Endothelial cell of umbilical vein (primary cell): ENCODE measurements around the gene GCNT2.

Experiments
- CTCF ChIP-seq, 2 donors: IDR thresholded peaks; 1 replicate in 1 of 2; 2 replicates in 1 of 2; pipeline ENCODE4 v1.5.1; 2011; ENCODE audit warnings: low read length in 2 of 2, mild to moderate bottlenecking in 2 of 2, moderate library complexity in 2 of 2, control low read depth in 1 of 2, inconsistent platforms in 1 of 2, low read depth in 1 of 2; ENCODE audit not compliant: insufficient read depth in 1 of 2; ENCODE audit errors: extremely low read depth in 1 of 2
- EZH2 ChIP-seq: IDR thresholded peaks from 2 replicates; pipeline ENCODE4 v1.6.1; 2012; ENCODE audit warnings: borderline replicate concordance, low read depth, mild to moderate bottlenecking, moderate library complexity, low read length, inconsistent platforms; ENCODE audit not compliant: severe bottlenecking
- FOS ChIP-seq: IDR thresholded peaks from 2 replicates; pipeline ENCODE4 v1.6.1; 2011; ENCODE audit warnings: mild to moderate bottlenecking, low read length, moderate library complexity, borderline replicate concordance; ENCODE audit not compliant: insufficient read depth
- POLR2AphosphoS5 ChIP-seq: IDR thresholded peaks from 2 replicates; pipeline ENCODE4 v1.6.1; 2012; ENCODE audit warnings: low read depth, mild to moderate bottlenecking, control low read depth, low read length, moderate library complexity; ENCODE audit not compliant: insufficient read depth

- TF ChIP-seq CTCF (IDR thresholded peaks at IDR 0.05; ENCODE audit: extremely low read depth in 1 of 2, insufficient read depth in 1 of 2, low read depth in 1 of 2, low read length in 2 of 2) (no peak), EZH2 (no peak), POLR2AphosphoS5 (no peak), FOS (no peak)
These were observed 61.8 kb downstream of the GCNT2 start for GRCh38 chr6:10582774-10583508.
